HG02943 (cell line): Measurements from ENCODE around the gene GZMM.

Experiments
- ATAC-seq: cut with Tn5 transposase; IDR thresholded peaks from one replicate; pipeline ENCODE4 v1.9.1; 2021; ENCODE audit warnings: mild to moderate bottlenecking, low read depth, moderate library complexity; ENCODE audit not compliant: unreplicated experiment

The GZMM gene

DNA sequence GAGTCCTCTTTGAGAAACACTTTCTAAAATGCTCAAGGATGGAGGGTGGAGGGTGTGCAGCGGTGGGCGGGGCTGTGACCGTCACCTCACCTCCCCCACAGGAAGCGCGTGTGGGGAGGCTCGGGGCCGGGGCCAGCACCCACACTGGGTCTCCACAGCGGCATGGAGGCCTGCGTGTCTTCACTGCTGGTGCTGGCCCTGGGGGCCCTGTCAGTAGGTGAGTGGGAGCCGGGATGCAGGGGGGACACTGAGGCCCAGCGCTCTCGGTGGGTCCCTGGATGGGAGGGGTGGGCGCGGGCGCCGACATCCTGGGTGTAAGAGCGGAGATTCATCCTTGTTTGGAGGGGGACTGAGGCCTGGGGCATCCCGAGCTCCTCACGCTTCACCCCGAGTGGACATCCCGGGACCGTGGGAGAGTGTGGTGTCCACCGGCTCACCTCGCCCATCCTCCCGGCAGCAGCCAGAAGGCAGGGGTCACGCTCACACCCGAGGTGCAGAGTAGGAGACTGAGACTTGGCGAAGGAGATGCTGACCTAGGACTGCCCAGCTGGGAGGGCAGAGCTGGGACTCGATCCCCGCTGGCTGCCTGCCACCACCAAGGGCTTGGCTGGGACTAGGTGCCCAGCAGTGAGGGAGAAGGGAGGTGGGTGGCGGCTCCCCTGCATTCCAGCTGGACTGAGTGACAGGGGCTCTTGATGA is at the start of gene GZMM:
TSS of gene GZMM (plus strand) at position 144 of the 699 bp plus-strand sequence. CDS start at position 163, 19 bp downstream.
- ATAC-seq = no peak

DNA sequence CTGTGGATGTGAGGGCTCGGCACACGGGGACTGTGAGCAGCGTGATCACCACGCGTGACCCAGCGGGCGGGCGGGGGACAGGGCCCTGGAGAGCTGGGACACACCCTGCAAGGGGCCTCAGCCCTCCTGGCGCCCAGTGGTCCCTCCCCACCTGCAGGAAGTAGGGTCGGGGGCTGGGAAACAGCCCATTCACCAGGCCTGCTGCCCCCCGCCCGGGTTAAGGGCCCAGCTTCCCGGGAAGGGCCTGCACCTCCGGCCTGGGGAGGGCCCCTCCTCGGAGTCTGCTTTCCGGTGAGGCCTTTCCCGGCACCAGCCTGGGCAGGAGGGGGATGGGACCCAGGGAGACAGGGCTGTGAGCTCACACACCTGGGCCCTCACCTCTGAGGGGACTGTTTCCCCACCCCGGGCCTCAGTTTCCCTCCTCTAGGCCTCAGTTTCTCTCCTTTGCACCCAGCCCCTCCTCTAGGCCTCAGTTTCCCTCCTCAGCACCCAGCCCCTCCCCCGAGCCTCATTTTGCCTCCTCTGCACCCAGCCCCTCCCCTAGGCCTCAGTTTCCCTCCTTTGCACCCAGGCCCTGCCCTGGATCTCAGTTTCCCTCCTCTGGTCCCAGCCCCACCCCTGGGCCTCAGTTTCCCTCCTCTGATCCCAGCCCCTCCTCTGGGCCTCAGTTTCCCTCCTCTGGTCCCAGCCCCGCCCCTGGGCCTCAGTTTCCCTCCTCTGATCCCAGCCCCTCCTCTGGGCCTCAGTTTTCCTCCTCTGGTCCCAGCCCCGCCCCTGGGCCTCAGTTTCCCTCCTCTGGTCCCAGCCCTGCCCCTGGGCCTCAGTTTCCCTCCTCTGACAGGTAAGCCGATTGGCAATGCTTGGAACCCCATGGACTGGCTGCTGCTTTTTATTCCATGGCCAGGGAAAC is 49.4 kb upstream of the GZMM start:
- ATAC-seq = no peak

DNA sequence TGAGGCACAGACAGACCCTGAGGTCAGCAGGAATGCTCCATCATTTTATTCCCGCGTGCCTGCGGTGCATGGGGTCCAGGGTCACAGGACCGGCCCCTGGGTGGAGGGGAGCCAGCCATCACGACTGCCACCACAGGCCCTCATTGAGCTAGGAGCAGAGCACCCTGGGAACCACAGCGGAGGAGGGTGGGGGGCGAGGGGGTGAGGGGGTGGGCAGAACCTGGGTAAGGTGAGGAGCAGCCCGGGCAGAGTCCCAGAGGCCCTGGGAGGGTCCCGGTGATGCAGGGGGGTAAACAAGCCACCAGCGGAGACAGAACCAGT is 48.8 kb upstream of the GZMM start:
- ATAC-seq = no peak

DNA sequence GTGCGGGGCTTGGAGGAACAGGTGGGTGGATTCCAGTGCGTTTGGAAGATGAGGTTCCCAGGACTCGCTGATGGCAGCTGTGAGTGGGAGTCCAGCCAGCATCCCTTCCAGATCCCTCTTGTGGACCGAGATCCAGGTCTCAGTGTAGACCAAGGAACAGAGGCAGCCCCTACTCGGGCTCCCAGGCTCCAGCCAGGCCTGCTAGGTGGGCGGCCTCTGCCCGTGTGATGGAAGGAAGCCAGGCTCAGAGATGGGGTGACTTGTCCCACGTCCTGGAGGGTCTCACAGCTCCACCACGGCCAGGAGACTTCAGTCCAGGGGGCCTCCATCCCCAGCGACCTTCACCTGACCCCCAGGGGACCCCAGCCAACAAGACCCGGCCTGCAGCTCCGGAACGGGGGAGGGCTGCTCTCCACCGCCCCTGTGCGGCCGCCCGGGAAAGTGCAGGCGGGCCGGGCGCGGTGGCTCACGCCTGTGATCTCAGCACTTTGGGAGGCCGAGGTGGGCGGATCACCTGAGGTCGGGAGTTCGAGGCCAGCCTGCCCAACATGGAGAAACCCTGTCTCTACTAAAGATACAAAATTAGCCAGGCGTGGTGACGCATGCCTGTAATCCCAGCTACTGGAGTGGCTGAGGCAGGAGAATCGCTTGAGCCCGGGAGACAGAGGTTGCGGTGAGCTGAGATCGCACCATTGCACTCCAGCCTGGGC is 48.3 kb upstream of the GZMM start:
- ATAC-seq = no peak

DNA sequence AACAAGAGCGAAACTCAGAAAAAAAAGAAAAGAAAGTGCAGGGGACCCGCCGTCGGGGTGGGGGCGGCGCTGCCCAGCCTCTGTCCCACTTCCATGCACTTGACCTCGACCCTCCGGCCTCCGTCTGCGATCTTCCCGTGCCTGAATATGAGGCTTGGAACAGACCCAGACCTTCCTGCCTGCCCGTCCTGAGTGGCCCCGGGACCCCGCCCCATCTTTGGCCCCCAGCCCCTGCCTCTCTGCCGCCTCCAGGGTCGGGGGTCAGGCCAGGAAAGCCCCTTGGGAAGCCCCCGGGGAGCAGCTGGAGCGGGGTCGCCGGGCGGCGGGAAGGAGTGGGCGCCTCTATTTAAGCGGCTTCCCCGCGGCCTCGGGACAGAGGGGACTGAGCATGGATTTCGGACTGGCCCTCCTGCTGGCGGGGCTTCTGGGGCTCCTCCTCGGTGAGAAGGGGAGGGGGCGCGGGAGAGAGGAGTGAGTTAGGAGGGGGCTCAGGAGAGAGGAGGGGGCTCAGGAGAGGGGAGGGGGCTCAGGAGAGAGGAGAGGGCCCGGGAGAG is 47.7 kb upstream of the GZMM start, which contains the start of gene MADCAM1:
TSS of gene MADCAM1 (plus strand) at position 375 of the 554 bp plus-strand sequence. CDS start at position 389, 14 bp downstream.
- no peak for ATAC-seq

DNA sequence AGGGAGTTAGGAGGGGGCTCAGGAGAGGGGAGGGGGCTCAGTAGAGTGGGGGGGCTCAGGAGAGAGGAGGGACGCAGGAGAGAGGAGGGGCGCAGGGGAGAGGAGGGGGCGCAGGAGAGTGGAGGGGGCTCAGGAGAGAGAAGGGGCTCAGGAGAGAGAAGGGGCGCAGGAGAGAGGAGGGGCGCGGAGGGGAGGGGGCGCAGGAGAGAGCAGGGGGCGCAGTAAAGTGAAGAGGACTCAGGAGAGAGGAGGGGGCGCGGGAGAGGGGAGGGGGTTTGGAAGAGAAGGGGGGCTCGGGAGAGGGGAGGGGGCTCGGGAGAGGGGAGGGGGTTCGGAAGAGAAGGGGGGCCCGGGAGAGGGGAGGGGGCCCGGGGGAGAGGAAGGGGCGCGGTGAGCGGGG is 46.9 kb upstream of the GZMM start:
- no peak for ATAC-seq

DNA sequence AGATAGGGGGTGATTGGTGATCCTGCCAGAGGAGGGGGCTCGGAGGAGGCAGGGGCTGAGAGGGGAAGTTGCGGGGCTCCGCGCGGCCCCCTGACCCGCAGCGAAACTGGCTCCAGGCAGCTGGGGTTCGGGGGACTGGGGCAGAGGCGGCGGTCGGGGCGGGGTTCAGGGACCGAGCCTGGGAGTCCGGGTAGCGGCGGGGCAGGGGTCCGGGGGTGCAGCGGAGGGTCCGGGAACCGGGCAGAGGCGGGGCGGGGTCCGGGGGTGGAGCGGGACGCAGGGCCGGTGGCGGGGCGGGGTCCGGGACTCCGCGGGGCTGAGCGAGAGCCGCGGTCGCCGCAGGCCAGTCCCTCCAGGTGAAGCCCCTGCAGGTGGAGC is 46.4 kb upstream of the GZMM start:
- ATAC-seq = no peak

DNA sequence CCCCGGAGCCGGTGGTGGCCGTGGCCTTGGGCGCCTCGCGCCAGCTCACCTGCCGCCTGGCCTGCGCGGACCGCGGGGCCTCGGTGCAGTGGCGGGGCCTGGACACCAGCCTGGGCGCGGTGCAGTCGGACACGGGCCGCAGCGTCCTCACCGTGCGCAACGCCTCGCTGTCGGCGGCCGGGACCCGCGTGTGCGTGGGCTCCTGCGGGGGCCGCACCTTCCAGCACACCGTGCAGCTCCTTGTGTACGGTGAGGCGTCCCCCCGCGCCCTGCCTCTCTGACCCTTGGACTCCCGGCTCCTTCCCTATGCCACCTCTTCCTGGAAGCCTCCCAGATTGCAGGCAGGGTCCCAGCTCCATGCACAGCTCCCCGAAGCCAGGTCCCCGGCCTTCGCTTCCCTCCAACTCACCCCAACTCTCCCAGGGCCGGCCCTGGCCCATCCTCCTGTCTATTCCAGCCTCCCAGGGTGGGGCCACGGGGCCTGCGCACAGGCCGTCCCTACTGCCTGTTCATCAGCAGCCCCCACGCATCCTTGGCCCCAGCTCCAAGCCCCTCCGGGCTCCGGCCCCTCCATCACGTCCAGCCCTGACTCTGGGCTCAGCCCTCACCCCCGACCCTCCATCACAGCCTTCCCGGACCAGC is 45.9 kb upstream of the GZMM start:
- no peak for ATAC-seq

DNA sequence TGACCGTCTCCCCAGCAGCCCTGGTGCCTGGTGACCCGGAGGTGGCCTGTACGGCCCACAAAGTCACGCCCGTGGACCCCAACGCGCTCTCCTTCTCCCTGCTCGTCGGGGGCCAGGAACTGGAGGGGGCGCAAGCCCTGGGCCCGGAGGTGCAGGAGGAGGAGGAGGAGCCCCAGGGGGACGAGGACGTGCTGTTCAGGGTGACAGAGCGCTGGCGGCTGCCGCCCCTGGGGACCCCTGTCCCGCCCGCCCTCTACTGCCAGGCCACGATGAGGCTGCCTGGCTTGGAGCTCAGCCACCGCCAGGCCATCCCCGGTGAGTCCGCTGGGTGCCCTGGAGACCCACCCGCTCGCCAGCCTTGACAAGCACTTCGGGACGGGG is 45.4 kb upstream of the GZMM start:
- ATAC-seq = no peak

DNA sequence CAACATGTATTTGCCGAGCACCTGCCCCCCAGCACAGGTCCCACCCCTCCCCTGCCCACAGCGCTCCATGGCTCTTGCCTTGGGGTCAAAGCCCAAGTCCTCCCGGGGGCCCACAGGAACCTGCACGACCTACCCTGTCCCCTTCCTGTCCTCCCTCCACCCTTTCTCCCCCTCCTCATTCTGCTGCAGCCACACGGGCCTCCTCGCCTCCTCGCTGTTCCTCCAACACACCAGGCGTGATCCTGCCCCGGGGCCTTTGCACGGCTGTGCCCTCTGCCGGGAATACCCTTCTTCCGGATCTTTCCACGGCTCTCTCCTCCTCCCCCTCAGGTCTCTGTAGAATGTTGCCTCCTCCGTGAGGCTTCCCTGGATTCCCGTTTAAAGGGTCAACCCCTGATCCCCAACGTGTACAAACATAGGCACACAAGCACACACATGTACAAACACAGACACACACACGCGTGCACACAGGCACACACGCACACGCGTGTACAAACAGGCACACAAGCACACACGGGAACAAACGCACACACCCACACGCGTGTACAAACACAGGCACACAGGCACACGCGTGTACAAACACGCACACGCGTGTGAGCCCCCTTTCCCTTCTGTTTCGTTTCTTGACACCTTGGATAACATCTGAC is 44.8 kb upstream of the GZMM start:
- no peak for ATAC-seq

DNA sequence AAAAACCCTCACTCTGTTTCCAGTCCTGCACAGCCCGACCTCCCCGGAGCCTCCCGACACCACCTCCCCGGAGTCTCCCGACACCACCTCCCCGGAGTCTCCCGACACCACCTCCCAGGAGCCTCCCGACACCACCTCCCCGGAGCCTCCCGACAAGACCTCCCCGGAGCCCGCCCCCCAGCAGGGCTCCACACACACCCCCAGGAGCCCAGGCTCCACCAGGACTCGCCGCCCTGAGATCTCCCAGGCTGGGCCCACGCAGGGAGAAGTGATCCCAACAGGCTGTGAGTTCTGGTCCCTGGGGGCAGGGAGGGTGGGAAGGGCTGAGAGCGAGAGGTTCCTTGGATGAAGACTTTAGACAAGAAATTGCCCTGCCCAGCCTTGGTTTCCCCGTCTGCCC is 42.2 kb upstream of the GZMM start:
- ATAC-seq = no peak

DNA sequence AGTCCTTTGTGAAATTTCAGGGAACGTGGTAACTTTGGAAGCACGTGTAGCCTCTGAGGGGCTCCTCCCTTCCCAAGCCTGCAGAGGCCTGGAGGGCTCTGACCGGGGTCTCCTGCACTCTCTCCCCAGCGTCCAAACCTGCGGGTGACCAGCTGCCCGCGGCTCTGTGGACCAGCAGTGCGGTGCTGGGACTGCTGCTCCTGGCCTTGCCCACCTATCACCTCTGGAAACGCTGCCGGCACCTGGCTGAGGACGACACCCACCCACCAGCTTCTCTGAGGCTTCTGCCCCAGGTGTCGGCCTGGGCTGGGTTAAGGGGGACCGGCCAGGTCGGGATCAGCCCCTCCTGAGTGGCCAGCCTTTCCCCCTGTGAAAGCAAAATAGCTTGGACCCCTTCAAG is 39.2 kb upstream of the GZMM start:
- ATAC-seq = no peak

DNA sequence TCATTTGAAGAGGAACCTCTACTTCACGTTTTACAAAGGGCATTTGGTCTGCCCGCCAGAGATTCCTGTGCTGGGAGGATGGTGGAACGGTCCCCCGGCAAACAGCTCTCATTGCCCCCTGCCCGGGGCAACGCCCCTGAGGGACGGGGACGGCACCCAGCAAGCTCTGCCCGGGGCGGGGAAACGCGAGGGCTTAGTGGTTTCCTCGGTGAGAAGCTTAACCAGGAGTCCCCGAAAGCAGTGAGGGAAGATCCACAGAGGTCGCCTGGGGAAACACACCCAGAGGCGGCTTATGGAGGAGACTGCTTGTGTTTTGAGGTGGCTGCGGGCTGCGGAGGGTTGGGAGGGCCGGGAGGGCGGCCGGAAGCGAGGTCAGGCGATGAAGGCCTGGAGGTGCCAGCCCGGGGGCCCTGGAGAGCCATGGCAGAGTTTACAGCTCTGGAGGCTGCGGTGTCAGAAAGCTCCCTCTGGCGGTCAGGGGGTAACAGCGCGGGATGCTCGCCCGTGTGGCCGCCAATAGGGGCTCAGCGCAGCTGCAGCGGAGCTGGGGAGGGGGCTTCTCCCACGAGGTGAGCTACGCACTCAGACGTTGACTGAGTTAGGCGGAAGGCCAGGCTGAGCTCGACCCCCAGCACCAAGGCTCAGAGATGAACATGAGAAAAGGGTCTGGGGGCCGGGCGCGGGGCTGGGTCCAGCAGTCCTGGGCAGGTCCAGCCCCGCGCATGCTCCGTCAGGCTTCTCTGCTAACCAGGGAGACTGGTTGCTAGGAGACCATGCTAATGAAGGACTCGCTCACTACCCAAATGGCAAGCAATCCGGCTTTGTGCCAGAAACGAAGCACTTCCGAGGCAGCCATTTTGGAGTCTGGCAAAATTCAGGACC is 37.2 kb upstream of the GZMM start:
- ATAC-seq = peak; percentile 72

DNA sequence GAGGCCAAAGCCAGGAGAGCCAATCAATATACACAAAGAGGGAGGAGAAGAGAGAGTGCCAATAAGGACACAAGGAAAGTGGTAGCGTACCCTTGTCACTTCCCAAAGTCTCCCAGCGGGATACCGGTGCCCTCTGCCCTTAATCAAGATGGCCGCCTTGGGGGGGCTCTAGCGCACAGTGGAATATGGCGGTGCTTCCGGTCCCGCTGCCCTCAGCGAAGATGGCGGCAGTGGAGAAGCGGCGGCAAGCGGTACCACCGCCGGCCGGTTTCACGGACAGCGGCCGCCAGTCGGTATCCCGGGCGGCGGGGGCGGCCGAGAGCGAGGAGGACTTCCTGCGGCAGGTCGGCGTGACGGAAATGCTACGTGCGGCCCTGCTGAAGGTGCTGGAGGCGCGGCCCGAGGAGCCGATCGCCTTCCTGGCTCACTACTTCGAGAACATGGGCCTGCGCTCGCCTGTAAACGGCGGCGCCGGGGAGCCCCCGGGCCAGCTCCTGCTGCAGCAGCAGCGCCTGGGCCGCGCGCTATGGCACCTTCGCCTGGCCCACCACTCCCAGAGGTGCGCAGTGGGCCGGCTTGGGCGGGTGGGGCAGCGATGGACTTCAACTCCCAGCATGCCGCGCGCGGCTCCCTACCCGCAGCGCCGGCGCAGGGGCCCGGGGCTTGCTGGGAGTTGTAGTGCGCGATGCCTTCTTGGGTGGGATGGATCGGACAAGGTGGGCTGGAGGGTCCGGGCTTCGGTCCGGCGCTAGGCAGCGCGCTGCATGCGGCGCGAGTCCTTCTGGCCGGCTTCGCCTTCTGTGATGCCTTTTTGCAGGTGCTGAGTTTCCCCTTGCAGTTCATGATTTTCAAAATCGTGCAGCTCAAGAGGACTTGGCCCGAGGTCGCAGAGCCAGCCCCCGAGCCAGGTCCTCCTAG is 36.3 kb upstream of the GZMM start, which contains the start of gene TPGS1:
TSS of gene TPGS1 (plus strand) at position 212 of the 918 bp plus-strand sequence. CDS start at position 222, 10 bp downstream.
- ATAC-seq = peak; percentile 56

DNA sequence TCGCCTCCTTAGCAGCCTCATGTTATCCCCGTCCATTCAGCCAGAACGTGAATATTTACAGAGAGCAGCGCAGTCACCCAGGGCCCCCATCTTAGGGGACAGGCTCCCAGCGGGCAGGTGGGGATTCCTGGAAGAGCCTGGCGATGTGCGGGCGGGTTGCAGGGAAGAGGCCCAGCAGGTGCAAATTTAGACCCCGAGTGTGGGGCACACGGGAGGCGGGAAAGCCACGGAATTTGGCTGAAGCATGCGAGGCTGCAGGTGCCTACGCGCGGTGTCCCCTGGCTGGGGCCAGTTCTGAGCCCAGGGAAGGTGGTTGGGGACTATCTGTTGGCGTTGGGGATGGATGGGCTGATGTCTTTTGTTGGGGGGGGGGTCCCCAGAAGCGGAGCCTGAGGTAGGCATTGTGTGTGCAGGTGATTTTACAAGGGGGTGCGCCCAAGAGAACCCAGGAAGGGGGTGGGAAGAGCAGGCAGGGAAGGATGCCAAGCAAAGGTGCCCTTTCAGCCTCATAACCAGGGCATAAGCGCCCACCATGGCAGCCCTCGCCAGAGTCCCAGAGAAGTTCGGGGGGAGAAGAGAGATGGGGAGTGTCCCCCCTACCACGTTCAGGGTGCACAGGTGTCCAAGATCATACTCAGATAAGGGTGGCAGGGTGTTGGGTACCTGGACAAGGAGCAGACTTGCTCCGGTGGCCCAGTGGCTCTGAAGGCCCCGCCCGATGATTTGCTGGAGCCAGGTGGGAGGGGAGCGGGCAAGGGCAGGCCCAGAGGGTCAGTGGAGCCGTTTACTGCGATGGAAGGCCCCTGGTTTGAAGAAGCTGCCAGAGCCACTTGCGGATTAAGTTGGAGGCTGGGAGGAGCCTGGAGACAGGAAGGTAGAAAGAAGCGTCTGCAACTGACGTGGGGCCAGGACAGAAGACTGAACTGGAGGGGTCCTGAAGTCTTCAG is 35.4 kb upstream of the GZMM start:
- no peak for ATAC-seq

DNA sequence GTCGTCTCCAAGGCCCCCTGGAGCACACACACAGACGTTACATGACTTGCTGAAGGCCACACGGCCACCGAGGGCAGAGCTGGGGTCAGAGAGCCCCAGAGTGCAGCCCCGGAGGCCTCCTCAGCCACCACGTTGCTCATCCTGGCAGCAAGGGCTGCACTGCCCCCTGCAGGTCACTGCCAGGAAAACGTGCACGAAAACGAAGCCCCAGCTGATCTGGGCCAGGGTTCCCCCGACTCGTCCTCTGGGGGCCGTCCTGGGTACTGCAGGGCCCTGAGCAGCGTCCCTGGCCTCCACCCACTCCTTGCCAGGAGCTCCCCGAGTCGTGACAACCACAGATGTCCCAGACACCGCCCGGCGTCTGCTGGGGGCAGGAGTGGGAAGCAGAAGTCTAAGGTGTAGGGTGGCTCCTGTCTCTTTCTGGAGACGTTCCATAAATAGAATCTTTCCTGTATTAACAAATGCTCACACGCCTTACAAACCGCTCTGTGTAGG is 33.2 kb upstream of the GZMM start:
- no peak for ATAC-seq
